HG03064 (cell line): ENCODE measurements around the gene TNNC1.

Source experiments
- ATAC-seq: cut with Tn5 transposase; IDR thresholded peaks from one replicate; pipeline ENCODE4 v1.9.1; 2021; ENCODE audit warnings: low read depth; ENCODE audit not compliant: unreplicated experiment

The TNNC1 gene

DNA sequence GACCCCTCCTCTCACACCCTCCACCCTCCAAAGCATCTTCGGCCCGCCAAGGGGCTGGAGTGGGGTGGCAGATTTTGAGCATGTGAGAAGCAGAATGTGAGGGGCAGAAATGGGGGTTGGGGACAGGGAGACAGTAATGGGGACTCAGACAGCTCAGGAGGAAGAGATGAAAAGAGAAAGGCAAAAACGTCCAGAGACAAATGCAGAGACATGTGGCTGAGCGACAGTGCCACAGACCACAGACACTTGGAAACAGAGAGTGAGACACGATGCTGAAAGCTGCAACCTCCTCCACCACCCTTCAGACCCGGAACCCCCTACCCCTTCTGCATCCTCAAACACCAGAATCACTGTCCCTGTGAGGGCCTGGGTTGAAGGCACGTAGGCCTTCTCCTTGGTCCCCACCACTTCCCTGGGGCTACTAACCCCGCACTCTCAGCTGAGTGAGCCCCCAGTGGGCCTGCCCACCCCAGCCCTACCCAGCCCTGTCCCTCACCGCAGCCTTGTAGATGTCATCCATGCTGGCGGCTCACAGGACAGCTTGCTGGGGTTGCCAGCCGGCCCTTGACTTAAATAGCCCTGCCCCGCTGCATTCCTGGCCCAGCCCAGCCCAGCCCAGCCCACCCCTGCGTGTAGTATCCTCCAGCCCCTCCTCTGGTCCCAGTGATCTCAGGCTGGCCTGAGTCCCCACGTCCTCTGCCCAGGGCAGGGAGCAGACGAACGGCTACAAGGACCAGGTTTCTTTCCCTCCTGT, at the start of gene TNNC1:
Gene TNNC1, minus strand, starts transcription at position 546 of the 754 bp plus-strand sequence. Its CDS starts 26 bp downstream, at position 520.
- ATAC-seq: no peak

DNA sequence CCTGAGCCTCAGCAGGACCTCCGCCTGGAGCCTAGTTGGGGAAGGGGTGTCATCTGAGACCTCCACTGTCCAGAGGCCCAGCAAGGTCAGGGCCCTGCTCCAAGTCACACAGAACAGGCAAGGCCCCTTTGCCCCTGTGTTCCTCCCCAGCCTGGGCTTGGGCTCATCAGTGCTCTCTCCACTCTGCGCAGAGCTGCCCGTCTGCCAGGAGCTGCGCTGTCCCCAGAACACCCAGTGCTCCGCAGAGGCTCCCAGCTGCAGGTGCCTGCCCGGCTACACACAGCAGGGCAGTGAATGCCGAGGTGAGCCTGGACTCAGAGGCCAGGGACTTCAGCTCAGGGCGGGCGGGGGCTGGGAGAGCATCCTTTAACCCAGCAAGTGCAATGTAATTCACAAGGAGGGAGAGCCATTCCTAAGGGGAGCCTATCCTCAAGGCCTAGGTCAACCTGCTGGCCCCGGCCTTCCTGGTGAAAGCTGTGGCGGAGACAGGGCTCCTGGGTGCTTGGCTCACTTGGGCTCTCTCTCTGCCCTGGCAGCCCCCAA, 49.0 kb upstream of the TNNC1 start:
- ATAC-seq: no peak

GRCh38 chr3:52502001-52502400, 48.2 kb upstream of the TNNC1 start:
- no peak for ATAC-seq

GRCh38 chr3:52501046-52501445, 47.2 kb upstream of the TNNC1 start:
- ATAC-seq: no peak

- no peak for ATAC-seq
Measured at GRCh38 chr3:52498137-52499054, 44.6 kb upstream of the TNNC1 start.

DNA sequence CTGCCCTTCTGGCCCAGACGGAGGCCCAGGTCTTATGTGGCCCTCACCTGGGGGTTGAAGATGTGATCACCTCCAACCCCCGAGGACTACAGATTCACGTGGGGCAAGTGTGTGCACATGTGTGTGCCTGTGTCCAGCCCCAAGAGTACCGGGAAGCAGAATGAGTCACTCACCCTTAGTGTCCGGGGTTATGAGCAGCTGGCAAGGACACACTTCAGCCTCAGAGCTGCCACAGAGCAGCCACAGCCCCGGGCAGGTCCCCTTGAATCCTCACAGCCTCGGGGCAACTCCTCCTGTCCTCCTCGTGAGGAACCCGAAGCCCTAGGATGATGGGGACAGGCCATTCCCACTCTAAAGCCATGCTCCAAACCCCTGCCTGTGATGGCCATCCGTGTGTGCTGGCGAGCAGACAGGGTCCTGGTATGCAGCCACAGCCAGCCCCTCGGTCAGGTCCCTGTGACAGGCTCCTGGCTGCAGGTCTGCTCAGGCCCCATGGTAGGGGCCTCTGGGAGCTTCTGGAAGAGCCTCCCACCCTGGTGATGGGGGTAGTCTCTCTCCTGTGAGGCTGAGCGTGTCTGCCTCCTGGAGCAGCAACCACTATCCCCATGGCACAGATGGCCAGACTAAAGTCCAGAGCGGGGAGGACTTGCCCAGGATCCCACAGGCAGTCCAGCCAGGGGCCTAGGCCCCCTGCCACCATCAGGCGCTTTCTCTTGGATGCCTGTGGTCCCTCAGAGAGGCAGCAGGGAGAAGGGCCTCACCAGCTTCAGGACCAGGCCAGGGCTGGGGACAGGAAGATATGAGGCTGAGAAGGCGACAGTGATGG, 42.1 kb upstream of the TNNC1 start:
- no peak for ATAC-seq

GRCh38 chr3:52494886-52495495, 41.1 kb upstream of the TNNC1 start, which contains the start of gene STAB1:
Gene STAB1 (plus strand): TSS chr3:52495338. CDS start chr3:52495414, 76 bp downstream.
- ATAC-seq: no peak

DNA sequence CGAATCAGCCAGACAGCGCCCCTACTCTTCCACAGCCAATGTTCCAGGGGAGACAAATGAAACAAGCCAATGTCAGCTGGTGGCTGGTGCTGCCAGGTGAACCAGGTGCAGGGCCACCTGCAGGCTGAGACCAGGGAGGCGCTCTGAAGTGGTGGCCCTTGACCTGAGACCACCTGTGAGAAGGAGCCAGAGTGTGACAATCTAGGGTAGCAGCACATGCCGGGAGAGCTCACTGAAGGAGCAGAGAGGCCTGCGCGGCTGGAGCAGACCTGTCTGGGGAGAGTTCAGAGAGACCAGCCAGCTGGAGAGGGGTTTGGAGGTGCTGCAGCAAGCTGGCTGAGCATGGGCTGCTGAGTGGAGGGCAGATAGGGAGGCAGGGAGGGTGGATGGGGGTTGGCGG, 40.6 kb upstream of the TNNC1 start:
- no peak for ATAC-seq

GRCh38 chr3:52493232-52494017, 39.6 kb upstream of the TNNC1 start:
- ATAC-seq: no peak

- ATAC-seq: no peak
Measured at GRCh38 chr3:52492059-52492458, 38.2 kb upstream of the TNNC1 start.

GRCh38 chr3:52490939-52491526, 37.2 kb upstream of the TNNC1 start:
- ATAC-seq: no peak

DNA sequence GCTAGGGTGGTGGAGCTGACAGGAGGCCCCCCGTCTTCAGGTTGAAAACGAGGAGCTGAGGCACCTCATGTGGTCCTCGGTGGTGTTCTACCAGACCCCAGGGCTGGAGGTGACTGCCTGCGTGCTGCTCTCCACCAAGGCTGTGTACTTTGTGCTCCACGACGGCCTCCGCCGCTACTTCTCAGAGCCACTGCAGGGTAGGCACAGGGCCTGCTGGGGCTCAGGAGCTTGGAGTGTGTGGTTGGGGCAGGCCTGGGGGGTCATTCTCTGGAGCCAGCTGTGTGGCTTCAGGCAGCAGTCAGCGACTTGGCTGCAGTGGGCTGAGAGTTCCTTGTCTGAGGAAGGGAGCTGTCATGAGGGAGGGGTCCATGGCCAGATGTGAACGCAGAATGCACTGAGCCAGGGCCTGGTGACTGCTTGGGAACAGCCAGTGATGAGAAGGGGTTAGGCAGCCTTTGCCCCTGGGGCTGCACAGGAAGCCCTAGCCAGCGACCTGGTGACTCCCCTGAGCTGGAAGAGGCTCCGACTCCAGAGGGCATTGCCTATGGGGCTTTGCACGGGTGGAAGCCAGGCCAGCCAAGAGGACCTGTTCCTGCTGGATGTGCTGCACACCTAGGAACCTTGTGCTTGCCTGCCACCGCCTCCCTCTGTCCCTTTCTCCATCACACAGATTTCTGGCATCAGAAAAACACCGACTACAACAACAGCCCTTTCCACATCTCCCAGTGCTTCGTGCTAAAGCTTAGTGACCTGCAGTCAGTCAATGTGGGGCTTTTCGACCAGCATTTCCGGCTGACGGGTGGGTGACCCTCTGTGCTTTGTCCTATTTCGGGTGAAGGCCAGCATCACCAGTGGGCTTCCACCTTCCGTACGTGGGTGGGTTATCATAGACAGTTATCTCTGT, 36.4 kb upstream of the TNNC1 start:
- ATAC-seq: no peak

- ATAC-seq: no peak
Measured at GRCh38 chr3:52489453-52489852, 35.6 kb upstream of the TNNC1 start.

DNA sequence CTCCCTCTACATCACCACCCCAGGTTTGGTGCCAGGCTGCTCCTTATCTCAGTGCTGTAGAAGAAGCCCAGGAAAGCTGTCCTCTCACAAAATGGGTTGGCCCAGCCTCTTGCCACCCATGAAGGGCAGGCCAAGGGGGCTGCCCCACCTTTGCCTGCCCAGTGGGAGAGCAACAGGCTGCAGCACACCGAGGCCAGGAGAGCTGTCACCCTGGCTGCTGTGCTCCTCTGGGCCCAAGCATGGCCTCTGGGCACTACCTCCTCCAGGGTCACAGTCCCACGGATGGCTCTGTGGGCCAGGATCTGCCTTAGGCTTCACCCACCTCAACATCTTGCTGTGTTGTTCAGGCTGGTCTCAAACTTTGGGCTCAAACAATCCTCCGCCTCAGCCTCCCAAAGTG, 34.9 kb upstream of the TNNC1 start:
- ATAC-seq: no peak

DNA sequence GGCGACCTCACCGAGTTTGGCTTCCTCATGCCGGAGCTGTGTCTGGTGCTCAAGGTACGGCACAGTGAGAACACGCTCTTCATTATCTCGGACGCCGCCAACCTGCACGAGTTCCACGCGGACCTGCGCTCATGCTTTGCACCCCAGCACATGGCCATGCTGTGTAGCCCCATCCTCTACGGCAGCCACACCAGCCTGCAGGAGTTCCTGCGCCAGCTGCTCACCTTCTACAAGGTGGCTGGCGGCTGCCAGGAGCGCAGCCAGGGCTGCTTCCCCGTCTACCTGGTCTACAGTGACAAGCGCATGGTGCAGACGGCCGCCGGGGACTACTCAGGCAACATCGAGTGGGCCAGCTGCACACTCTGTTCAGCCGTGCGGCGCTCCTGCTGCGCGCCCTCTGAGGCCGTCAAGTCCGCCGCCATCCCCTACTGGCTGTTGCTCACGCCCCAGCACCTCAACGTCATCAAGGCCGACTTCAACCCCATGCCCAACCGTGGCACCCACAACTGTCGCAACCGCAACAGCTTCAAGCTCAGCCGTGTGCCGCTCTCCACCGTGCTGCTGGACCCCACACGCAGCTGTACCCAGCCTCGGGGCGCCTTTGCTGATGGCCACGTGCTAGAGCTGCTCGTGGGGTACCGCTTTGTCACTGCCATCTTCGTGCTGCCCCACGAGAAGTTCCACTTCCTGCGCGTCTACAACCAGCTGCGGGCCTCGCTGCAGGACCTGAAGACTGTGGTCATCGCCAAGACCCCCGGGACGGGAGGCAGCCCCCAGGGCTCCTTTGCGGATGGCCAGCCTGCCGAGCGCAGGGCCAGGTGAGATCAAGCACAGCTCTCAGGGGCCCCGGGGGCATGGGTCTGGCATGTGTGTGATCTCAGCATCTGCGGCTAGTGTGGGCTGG, 34.2 kb upstream of the TNNC1 start:
- no peak for ATAC-seq

DNA sequence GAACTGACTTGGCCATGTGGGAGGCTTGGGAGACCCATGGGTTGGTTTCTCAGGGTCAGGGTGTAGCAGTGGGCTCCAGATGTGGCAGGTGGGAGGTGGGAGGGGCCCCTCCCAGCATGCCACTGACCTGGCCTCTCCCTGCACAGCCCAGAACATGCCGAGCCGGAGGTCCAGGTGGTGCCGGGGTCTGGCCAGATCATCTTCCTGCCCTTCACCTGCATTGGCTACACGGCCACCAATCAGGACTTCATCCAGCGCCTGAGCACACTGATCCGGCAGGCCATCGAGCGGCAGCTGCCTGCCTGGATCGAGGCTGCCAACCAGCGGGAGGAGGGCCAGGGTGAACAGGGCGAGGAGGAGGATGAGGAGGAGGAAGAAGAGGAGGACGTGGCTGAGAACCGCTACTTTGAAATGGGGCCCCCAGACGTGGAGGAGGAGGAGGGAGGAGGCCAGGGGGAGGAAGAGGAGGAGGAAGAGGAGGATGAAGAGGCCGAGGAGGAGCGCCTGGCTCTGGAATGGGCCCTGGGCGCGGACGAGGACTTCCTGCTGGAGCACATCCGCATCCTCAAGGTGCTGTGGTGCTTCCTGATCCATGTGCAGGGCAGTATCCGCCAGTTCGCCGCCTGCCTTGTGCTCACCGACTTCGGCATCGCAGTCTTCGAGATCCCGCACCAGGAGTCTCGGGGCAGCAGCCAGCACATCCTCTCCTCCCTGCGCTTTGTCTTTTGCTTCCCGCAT, 33.4 kb upstream of the TNNC1 start:
- no peak for ATAC-seq
